ENCODE data around the gene DDT.

DDT gene

DNA sequence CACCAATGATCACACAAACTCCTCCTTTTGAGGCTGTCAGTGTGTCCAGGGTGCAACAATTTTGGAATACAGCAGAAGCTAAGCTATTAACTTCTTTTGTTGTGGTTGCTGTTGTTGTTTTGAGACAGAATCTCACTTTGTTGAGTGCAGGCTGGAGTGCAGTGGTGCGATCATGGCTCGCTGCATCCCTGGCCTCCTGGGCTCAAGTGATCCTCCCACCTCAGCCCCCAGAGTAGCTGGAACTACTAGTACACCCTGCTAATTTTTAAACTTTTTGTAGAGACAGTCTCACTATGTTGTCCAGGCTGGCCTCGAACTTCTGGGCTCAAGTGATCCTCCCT, 35.3 kb downstream of the DDT start:
- Histone ChIP-seq H3K27ac (replicated peaks) (no peak overlapping the region), H3K4me3 (replicated peaks; ENCODE audit: insufficient read depth, low read length) (no peak overlapping the region), H3K27me3 (ENCODE audit: insufficient read depth, poor library complexity, severe bottlenecking) (no peaks in the 10 kb centered on the region)
- no peak for DNase-seq (ENCODE audit: low read depth in 1 of 2, low spot score in 1 of 2)
- TF ChIP-seq POLR2AphosphoS5 (IDR thresholded peaks at IDR 0.05; ENCODE audit: low read depth), result no peak
- no peak for TF ChIP-seq SPI1 (IDR thresholded peaks at IDR 0.05; ENCODE audit: borderline replicate concordance, low read depth)
- TF ChIP-seq, protein P1, sequence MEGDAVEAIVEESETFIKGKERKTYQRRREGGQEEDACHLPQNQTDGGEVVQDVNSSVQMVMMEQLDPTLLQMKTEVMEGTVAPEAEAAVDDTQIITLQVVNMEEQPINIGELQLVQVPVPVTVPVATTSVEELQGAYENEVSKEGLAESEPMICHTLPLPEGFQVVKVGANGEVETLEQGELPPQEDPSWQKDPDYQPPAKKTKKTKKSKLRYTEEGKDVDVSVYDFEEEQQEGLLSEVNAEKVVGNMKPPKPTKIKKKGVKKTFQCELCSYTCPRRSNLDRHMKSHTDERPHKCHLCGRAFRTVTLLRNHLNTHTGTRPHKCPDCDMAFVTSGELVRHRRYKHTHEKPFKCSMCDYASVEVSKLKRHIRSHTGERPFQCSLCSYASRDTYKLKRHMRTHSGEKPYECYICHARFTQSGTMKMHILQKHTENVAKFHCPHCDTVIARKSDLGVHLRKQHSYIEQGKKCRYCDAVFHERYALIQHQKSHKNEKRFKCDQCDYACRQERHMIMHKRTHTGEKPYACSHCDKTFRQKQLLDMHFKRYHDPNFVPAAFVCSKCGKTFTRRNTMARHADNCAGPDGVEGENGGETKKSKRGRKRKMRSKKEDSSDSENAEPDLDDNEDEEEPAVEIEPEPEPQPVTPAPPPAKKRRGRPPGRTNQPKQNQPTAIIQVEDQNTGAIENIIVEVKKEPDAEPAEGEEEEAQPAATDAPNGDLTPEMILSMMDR (IDR thresholded peaks at IDR 0.05; ENCODE audit: insufficient read depth, low read length), result no peak
- TF ChIP-seq, protein P2, sequence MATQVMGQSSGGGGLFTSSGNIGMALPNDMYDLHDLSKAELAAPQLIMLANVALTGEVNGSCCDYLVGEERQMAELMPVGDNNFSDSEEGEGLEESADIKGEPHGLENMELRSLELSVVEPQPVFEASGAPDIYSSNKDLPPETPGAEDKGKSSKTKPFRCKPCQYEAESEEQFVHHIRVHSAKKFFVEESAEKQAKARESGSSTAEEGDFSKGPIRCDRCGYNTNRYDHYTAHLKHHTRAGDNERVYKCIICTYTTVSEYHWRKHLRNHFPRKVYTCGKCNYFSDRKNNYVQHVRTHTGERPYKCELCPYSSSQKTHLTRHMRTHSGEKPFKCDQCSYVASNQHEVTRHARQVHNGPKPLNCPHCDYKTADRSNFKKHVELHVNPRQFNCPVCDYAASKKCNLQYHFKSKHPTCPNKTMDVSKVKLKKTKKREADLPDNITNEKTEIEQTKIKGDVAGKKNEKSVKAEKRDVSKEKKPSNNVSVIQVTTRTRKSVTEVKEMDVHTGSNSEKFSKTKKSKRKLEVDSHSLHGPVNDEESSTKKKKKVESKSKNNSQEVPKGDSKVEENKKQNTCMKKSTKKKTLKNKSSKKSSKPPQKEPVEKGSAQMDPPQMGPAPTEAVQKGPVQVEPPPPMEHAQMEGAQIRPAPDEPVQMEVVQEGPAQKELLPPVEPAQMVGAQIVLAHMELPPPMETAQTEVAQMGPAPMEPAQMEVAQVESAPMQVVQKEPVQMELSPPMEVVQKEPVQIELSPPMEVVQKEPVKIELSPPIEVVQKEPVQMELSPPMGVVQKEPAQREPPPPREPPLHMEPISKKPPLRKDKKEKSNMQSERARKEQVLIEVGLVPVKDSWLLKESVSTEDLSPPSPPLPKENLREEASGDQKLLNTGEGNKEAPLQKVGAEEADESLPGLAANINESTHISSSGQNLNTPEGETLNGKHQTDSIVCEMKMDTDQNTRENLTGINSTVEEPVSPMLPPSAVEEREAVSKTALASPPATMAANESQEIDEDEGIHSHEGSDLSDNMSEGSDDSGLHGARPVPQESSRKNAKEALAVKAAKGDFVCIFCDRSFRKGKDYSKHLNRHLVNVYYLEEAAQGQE (IDR thresholded peaks at IDR 0.05; ENCODE audit: insufficient replicate concordance, low read depth), result no peak
- TF ChIP-seq GABPA (IDR thresholded peaks at IDR 0.05; ENCODE audit: low read depth), result no peak

DNA sequence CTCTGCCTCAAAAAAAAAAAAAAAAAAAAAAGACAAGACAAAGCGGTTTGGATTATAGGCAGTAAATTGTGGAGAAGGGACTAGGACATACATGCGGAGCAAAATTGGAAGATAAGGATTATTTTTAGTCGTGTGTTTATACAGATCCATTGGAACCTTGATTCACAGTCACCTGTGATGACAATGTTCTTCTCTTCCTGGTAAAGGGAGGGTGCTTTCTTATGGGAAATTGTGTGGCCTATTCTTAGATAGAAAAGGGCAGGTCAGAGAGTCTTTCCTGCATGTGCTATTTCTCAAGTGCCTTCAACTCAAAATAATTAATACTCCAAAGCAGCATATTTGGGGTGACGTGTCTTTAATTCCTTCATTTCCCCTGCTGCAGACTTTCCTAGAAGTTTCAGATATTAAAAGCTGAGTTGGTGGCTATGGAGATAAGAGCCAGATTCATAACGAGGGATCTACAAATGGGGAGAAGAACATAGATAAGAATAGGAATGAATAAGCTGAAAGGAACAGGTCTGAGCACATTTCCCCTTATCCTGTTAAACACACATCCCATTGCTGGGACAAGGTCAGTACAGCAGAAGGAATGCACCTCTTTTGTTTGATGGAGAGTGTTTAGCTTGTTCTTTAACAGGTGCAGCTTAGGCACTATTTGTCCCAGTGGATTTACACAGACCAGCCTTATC, 35.8 kb downstream of the DDT start:
- Histone ChIP-seq H3K27me3 (ENCODE audit: insufficient read depth, poor library complexity, severe bottlenecking) (no peaks in the 10 kb centered on the region), H3K27ac (replicated peaks) (no peak overlapping the region), H3K4me3 (replicated peaks; ENCODE audit: insufficient read depth, low read length) (no peak overlapping the region)
- no peak for DNase-seq (ENCODE audit: low read depth in 1 of 2, low spot score in 1 of 2)
- TF ChIP-seq SPI1 (IDR thresholded peaks at IDR 0.05; ENCODE audit: borderline replicate concordance, low read depth), result no peak
- no peak for TF ChIP-seq POLR2AphosphoS5 (IDR thresholded peaks at IDR 0.05; ENCODE audit: low read depth)
- TF ChIP-seq GABPA (IDR thresholded peaks at IDR 0.05; ENCODE audit: low read depth), result no peak
- TF ChIP-seq, protein P2 (IDR thresholded peaks at IDR 0.05; ENCODE audit: insufficient replicate concordance, low read depth), result no peak
- TF ChIP-seq, protein P1 (IDR thresholded peaks at IDR 0.05; ENCODE audit: insufficient read depth, low read length), result no peak

DNA sequence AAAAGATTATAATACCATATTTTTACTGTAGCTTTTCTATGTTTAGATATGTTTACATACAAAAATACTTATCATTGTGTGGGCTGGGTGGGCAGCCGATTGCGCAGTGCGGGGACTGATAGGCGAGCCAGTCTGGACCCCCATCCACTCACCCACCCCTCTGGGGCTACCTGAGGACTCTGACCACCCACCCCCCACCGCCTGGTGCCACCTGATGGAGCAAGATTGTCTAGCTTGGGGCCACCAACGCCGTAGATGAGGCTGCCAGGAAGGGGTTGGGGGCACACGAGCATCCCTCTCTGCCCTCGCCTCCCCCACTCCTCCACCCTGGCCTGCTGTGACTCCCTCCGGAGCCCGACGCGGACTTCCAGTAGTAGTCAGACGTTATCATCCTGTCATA, 47.7 kb downstream of the DDT start:
- DNase-seq (ENCODE audit: low read depth in 1 of 2, low spot score in 1 of 2), result no peak
- TF ChIP-seq, protein P2 (IDR thresholded peaks at IDR 0.05; ENCODE audit: insufficient replicate concordance, low read depth), result no peak
- TF ChIP-seq SPI1 (IDR thresholded peaks at IDR 0.05; ENCODE audit: borderline replicate concordance, low read depth), result no peak
- TF ChIP-seq, protein P1 (IDR thresholded peaks at IDR 0.05; ENCODE audit: insufficient read depth, low read length), result no peak
- TF ChIP-seq GABPA (IDR thresholded peaks at IDR 0.05; ENCODE audit: low read depth), result no peak
- no peak for TF ChIP-seq POLR2AphosphoS5 (IDR thresholded peaks at IDR 0.05; ENCODE audit: low read depth)
- Histone ChIP-seq H3K27ac (replicated peaks) (no peak overlapping the region), H3K27me3 (ENCODE audit: insufficient read depth, poor library complexity, severe bottlenecking) (no peaks in the 10 kb centered on the region), H3K4me3 (replicated peaks; ENCODE audit: insufficient read depth, low read length) (no peak overlapping the region)

Data from HL-60 (cell line).